Measurements from ENCODE around the gene STK39.

GRCh38 chr2:168006498-168006897 is 240.9 kb downstream of the STK39 start:
- no peak for TF ChIP-seq CTCF (IDR thresholded peaks at IDR 0.05)
- no peak for TF ChIP-seq POLR2A (IDR thresholded peaks at IDR 0.05)
